WI38 (cell line): Measurements from ENCODE around the gene PRSS2.
A peak's percentile ranks its signal among the peaks of the same experiment; 100 is the strongest.

Source experiments
- H3K4me3 ChIP-seq: 2 replicates; pipeline ENCODE4 v1.5.1; 2011; ENCODE audit warnings: low read depth, mild to moderate bottlenecking, control low read depth, low read length
- CTCF ChIP-seq: IDR thresholded peaks from 2 replicates; pipeline ENCODE4 v1.5.1; 2012; ENCODE audit warnings: low read depth, mild to moderate bottlenecking, control low read depth, low read length

The PRSS2 gene

GRCh38 chr7:142806957-142807356, 36.2 kb downstream of the PRSS2 start:
- no peak for TF ChIP-seq CTCF
- no peak overlapping the region for H3K4me3 ChIP-seq

GRCh38 chr7:142807855-142808460, 37.2 kb downstream of the PRSS2 start:
- H3K4me3 ChIP-seq, result no peak overlapping the region

GRCh38 chr7:142808461-142808801, 37.7 kb downstream of the PRSS2 start:
- TF ChIP-seq CTCF, result no peak
- no peak overlapping the region for H3K4me3 ChIP-seq

More at GRCh38 chr7:142807855-142808460, 37.2 kb downstream of the PRSS2 start:
- TF ChIP-seq CTCF, result no peak

GRCh38 chr7:142808802-142809583, 38.2 kb downstream of the PRSS2 start:
- TF ChIP-seq CTCF, result no peak

GRCh38 chr7:142809671-142810070, 38.9 kb downstream of the PRSS2 start:
- TF ChIP-seq CTCF, result no peak
- no peak overlapping the region for H3K4me3 ChIP-seq

More at GRCh38 chr7:142808802-142809583, 38.2 kb downstream of the PRSS2 start:
- no peak overlapping the region for H3K4me3 ChIP-seq

- H3K4me3 ChIP-seq, result no peak overlapping the region
- peak; percentile 59 for TF ChIP-seq CTCF
These were observed 40.5 kb downstream of the PRSS2 start for GRCh38 chr7:142811154-142811737.
